Lung microvascular endothelial cell (primary cell): ENCODE measurements around the gene NOBOX. TPM values are rescaled to one million over a fixed set of nuclear protein-coding genes. Genes with fewer than 3 reads are reported as not detected.

Experiments used
- total RNA-seq: library from RNA; depleted of rRNA; stranded (reverse); fragments of >200 nt; gene quantifications from 2 replicates; pipeline ENCODE4 v1.2.1, GENCODE V29; 2014

Gene NOBOX
- total RNA-seq, 1 donor from 2014 or later: not detected

Other genes with a start within 250 kb of the NOBOX start
- not detected in 2 replicates for gene CTAGE4, start 220.2 kb downstream of the NOBOX start, total RNA-seq
- gene ARHGEF35, start 207.9 kb downstream of the NOBOX start, total RNA-seq: under 0.01 TPM in 1 of 2 replicates, not detected in the other
- gene OR2A42, start 164.1 kb downstream of the NOBOX start, total RNA-seq: not detected in 2 replicates
- not detected in 2 replicates for gene OR2A7, start 138.9 kb downstream of the NOBOX start, total RNA-seq
- not detected in 2 replicates for gene CTAGE8, start 134.4 kb downstream of the NOBOX start, total RNA-seq
- gene OR2A1, start 91.3 kb downstream of the NOBOX start, total RNA-seq: not detected in 2 replicates
- gene ARHGEF5, start 48.3 kb downstream of the NOBOX start, total RNA-seq: 0.20 and 0.22 TPM in 2 replicates